DOHH2 (cell line): ENCODE data around the gene CALR.

Experiments used
- CTCF ChIP-seq: fragments of 200-600 bp; sonication (generic); IDR thresholded peaks from one replicate; pipeline ENCODE4 v1.5.1; 2014; ENCODE audit warnings: antibody characterized with exemption, mild to moderate bottlenecking, low read depth, low read length; ENCODE audit not compliant: poor library complexity, severe bottlenecking
- EZH2phosphoT487 ChIP-seq: fragments of 200-600 bp; sonication (generic); IDR thresholded peaks from 2 replicates; pipeline ENCODE4 v1.6.1; 2017; ENCODE audit warnings: borderline replicate concordance, mild to moderate bottlenecking, antibody characterized with exemption, low read length, moderate library complexity, mixed read lengths

- TF ChIP-seq CTCF (no peak), EZH2phosphoT487 (no peak)
Observed at GRCh38 chr19:12921047-12921446, 17.4 kb upstream of the CALR start.
